Trophoblast cell (in vitro differentiated cells and primary cell): Measurements from ENCODE around the gene COG2.
"Not testable (repeated sequence)": the region's sequence is repeated elsewhere in the genome, so short reads cannot be mapped to it uniquely, and the experiment has no call there.

Source experiments
- DNase-seq, 2 donors: peaks; one replicate each; pipeline ENCODE4 v3.0.0-alpha.2; 2016
- H2AFZ ChIP-seq: 2 replicates; pipeline ENCODE4 v1.6.1; 2013; ENCODE audit warnings: low read length, moderate library complexity, mild to moderate bottlenecking; ENCODE audit not compliant: insufficient read depth, poor library complexity
- H2AK5ac ChIP-seq: 2 replicates; pipeline ENCODE4 v1.6.1; 2013; ENCODE audit warnings: mild to moderate bottlenecking, low read length
- H2BK120ac ChIP-seq: 2 replicates; pipeline ENCODE4 v1.6.1; 2013; ENCODE audit warnings: low read length, mild to moderate bottlenecking, moderate library complexity; ENCODE audit not compliant: insufficient read depth, poor library complexity
- H2BK12ac ChIP-seq: 2 replicates; pipeline ENCODE4 v1.6.1; 2013; ENCODE audit warnings: mild to moderate bottlenecking, low read length, moderate library complexity
- H2BK5ac ChIP-seq: 2 replicates; pipeline ENCODE4 v1.6.1; 2013; ENCODE audit warnings: low read length, low read depth, moderate library complexity, mild to moderate bottlenecking; ENCODE audit not compliant: poor library complexity
- H3K14ac ChIP-seq: 2 replicates; pipeline ENCODE4 v1.6.1; 2013; ENCODE audit warnings: mild to moderate bottlenecking, low read length
- H3K18ac ChIP-seq: 2 replicates; pipeline ENCODE4 v1.6.1; 2013; ENCODE audit warnings: mild to moderate bottlenecking, low read length
- H3K23ac ChIP-seq: 2 replicates; pipeline ENCODE4 v1.6.1; 2013; ENCODE audit warnings: low read length
- H3K27ac ChIP-seq: 2 replicates; pipeline ENCODE4 v1.5.1; 2013; ENCODE audit warnings: low read depth, mild to moderate bottlenecking, inconsistent platforms, low read length, moderate library complexity
- H3K27me3 ChIP-seq: 2 replicates; pipeline ENCODE4 v1.6.1; 2013; ENCODE audit warnings: inconsistent platforms, mild to moderate bottlenecking, low read length, moderate library complexity; ENCODE audit not compliant: insufficient read depth
- H3K36me3 ChIP-seq, 2 experiments: 1 replicate in 1 of 2; 2 replicates in 1 of 2; pipeline ENCODE4 v1.6.1; 2013; ENCODE audit warnings: low read length in 2 of 2, mild to moderate bottlenecking in 2 of 2, moderate library complexity in 1 of 2; ENCODE audit not compliant: insufficient read depth in 2 of 2, control insufficient read depth in 1 of 2
- H3K4ac ChIP-seq: 2 replicates; pipeline ENCODE4 v1.6.1; 2013; ENCODE audit warnings: low read depth, mild to moderate bottlenecking, low read length, moderate library complexity
- H3K4me1 ChIP-seq, 2 experiments: 1 replicate in 1 of 2; 2 replicates in 1 of 2; pipeline ENCODE4 v1.6.1; 2013; ENCODE audit warnings: low read length in 2 of 2, mild to moderate bottlenecking in 2 of 2, moderate library complexity in 1 of 2; ENCODE audit not compliant: insufficient read depth in 2 of 2, control insufficient read depth in 1 of 2
- H3K4me2 ChIP-seq: 2 replicates; pipeline ENCODE4 v1.6.1; 2013; ENCODE audit warnings: inconsistent platforms, mild to moderate bottlenecking, low read length, moderate library complexity
- H3K4me3 ChIP-seq: 2 replicates; pipeline ENCODE4 v1.5.1; 2013; ENCODE audit warnings: mild to moderate bottlenecking, low read depth, low read length, inconsistent platforms
- H3K79me1 ChIP-seq: one replicate; pipeline ENCODE4 v1.6.1; 2013; ENCODE audit warnings: low read length
- H3K79me2 ChIP-seq: 2 replicates; pipeline ENCODE4 v1.6.1; 2013; ENCODE audit warnings: low read length, mild to moderate bottlenecking; ENCODE audit not compliant: control insufficient read depth, insufficient read depth, poor library complexity
- H3K9ac ChIP-seq: 2 replicates; pipeline ENCODE4 v1.6.1; 2013; ENCODE audit warnings: mild to moderate bottlenecking, low read length
- H3K9me3 ChIP-seq: 2 replicates; pipeline ENCODE4 v1.6.1; 2013; ENCODE audit warnings: low read depth, mild to moderate bottlenecking, control low read depth, inconsistent platforms, low read length; ENCODE audit not compliant: insufficient read depth
- H4K12ac ChIP-seq: 2 replicates; pipeline ENCODE4 v1.6.1; 2013; ENCODE audit warnings: low read depth, mild to moderate bottlenecking, low read length, moderate library complexity
- H4K8ac ChIP-seq: 2 replicates; pipeline ENCODE4 v1.6.1; 2013; ENCODE audit warnings: low read depth, mild to moderate bottlenecking, low read length, moderate library complexity
- H4K91ac ChIP-seq: one replicate; pipeline ENCODE4 v1.6.1; 2013; ENCODE audit warnings: low read depth, mild to moderate bottlenecking, low read length, moderate library complexity
- WGBS: extraction: QIAGEN DNeasy Blood & Tissue Kit; methylation state at CpG from one replicate; pipeline ENCODE4 v1.1.7; 2013; ENCODE audit warnings: missing lambda C conversion rate; ENCODE audit not compliant: insufficient read length, insufficient coverage; ENCODE audit errors: extremely low coverage; 5-methylcytosine and 5-hydroxymethylcytosine counted together

The COG2 gene

DNA sequence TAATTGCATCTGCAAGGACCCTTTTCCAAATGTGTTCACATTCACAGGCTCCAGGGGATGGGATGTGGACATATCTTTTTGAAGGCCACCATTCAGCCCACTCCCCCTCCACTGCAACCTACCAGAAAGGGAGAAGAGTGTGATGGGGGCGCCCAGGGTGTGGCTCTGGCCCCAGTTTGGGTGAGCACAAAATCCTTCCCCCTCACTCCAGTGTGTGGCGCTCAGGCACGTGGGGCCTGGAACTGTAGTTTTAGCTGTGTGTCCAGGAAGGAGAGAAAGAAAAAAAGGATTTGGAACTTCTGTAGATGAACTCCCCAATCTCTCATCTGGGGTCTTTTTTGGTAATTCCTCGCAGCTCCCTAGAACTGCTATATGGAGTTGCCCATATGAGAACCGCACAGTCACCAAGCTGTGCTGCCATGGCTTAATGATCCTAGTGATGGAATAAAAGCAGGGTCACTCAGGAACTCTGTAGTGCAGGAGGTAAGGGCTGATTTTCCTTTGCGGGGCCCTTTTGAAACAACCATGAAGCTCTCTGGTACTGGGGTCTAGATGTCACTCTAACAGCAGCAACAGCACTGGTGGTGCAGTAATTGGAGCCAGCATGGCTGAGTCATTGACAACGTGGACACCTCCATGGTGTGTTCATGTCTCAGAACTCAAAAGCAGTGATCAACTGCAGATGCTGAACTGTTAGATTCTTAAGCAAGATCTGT, 54.6 kb downstream of the COG2 start:
- no peak overlapping the region for H2AK5ac ChIP-seq
- no peak overlapping the region for H4K91ac ChIP-seq
- no peak overlapping the region for H3K14ac ChIP-seq
- H3K4ac ChIP-seq, result no peak overlapping the region
- H2AFZ ChIP-seq, result no peak overlapping the region
- peaks cover 10% of the 10 kb centered on the region in 2 experiments for H3K36me3 ChIP-seq
- no peak overlapping the region for H4K8ac ChIP-seq
- H3K4me2 ChIP-seq, result no peak overlapping the region
- H3K9ac ChIP-seq, result no peak overlapping the region
- no peak overlapping the region for H3K4me3 ChIP-seq
- H3K23ac ChIP-seq, result no peak overlapping the region
- H2BK12ac ChIP-seq, result no peak overlapping the region
- H4K12ac ChIP-seq, result no peak overlapping the region
- no peaks in the 10 kb centered on the region for H3K79me2 ChIP-seq
- no peaks in the 10 kb centered on the region for H3K79me1 ChIP-seq
- no peak overlapping the region for H2BK5ac ChIP-seq
- H3K18ac ChIP-seq, result no peak overlapping the region
- H3K9me3 ChIP-seq, result no peaks in the 10 kb centered on the region
- no peak overlapping the region for H2BK120ac ChIP-seq
- no peak for DNase-seq
- H3K27me3 ChIP-seq, result no peaks in the 10 kb centered on the region
- WGBS, result no CpG with 5 or more reads among the region's 7 CpGs
- no peaks in the 10 kb centered on the region for H3K4me1 ChIP-seq
- no peak overlapping the region for H3K27ac ChIP-seq

DNA sequence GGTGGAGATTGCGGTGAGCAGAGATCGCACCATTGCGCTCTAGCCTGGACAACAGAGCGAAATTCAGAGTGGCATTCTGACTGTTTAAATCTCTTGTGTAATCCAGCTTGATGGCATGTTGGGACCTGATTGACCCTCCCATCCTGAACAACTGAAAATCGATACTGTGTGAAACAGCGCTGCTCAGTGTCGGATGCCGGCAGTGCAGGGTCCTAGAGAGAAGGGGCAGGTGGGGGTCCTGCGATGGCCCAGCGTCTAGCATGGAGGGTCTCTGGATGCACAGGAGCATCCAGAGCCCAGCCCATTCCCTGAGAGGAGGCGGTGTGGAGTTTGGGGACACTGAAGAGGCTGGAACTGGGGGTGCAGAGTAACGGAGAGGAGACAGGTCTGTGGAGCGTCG, 55.8 kb downstream of the COG2 start:
- DNase-seq, result no peak
- Histone ChIP-seq H3K36me3 (peaks cover 7 to 9% of the 10 kb centered on the region in 2 experiments), H2BK12ac (no peak overlapping the region), H4K8ac (no peak overlapping the region), H3K14ac (no peak overlapping the region), H3K27me3 (no peaks in the 10 kb centered on the region), H3K4me2 (no peak overlapping the region), H3K27ac (no peak overlapping the region), H2AK5ac (no peak overlapping the region), H2BK120ac (no peak overlapping the region), H3K4me3 (no peak overlapping the region), H3K4ac (no peak overlapping the region), H3K4me1 (peaks cover 0 to 2% of the 10 kb centered on the region in 2 experiments), H4K12ac (no peak overlapping the region), H3K23ac (no peak overlapping the region), H2BK5ac (no peak overlapping the region), H3K18ac (no peak overlapping the region), H3K79me1 (no peaks in the 10 kb centered on the region), H3K9me3 (no peaks in the 10 kb centered on the region), H4K91ac (no peak overlapping the region), H3K9ac (no peak overlapping the region), H3K79me2 (no peaks in the 10 kb centered on the region), H2AFZ (no peak overlapping the region)
- no CpG with 5 or more reads among the region's 14 CpGs for WGBS

DNA sequence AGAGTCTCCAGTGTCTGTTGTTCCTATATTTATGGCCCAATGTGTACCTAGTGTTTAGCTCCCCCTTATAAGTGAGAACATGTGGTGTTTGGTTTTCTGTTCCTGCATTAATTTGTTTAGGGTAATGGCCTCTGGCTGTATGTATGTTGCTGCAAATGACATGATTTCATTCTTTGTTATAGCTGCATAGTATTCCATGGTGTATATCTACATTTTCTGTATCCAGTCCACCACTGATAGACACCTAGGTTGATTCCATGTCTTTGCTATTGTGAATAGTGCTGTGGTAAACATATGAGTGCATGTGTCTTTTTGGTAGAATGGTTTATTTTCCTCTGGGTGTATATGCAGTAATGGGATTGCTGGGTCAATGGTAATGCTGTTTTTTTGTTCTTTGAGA, 56.7 kb downstream of the COG2 start:
- H2BK12ac ChIP-seq, H2AFZ ChIP-seq, H3K4me3 ChIP-seq, H3K4me2 ChIP-seq, H3K27ac ChIP-seq, H3K23ac ChIP-seq, H3K27me3 ChIP-seq, H3K79me1 ChIP-seq, H3K9ac ChIP-seq, H4K12ac ChIP-seq, H3K9me3 ChIP-seq, H3K14ac ChIP-seq, H2BK5ac ChIP-seq, H4K91ac ChIP-seq, H3K4me1 ChIP-seq, H3K18ac ChIP-seq, DNase-seq, H4K8ac ChIP-seq, H2BK120ac ChIP-seq, H3K79me2 ChIP-seq, H3K36me3 ChIP-seq, H3K4ac ChIP-seq, H2AK5ac ChIP-seq: not testable (repeated sequence)

DNA sequence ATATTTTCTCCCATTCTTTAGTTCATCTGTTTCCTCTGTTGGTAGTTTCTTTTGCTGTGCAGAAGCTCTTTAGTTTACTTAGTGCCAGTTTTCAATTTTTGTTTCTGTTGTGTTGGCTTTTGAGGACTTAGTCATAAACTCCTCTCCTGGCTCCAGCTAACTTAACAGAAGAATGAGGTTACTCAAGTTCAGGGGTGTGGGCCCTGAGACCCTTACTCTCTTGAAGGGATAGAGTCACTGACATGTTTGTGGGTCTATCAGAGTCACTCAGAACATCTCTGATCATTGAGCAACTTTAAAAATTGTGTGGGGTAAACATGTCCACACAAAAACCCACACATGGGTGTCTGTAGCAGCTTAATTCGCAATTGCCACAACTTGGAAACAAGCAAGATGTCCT, 57.4 kb downstream of the COG2 start:
- Histone ChIP-seq H4K12ac (no peak overlapping the region), H4K91ac (no peak overlapping the region), H3K27me3 (no peaks in the 10 kb centered on the region), H2BK120ac (no peak overlapping the region), H3K23ac (no peak overlapping the region), H3K4me3 (no peak overlapping the region), H2AK5ac (no peak overlapping the region), H2BK12ac (no peak overlapping the region), H3K36me3 (no peaks in the 10 kb centered on the region), H4K8ac (no peak overlapping the region), H3K79me1 (no peaks in the 10 kb centered on the region), H2BK5ac (no peak overlapping the region), H3K27ac (no peak overlapping the region), H3K9ac (no peak overlapping the region), H3K9me3 (no peaks in the 10 kb centered on the region), H3K4me1 (peaks cover 0 to 4% of the 10 kb centered on the region in 2 experiments), H3K79me2 (no peaks in the 10 kb centered on the region), H3K4me2 (no peak overlapping the region), H2AFZ (no peak overlapping the region), H3K18ac (no peak overlapping the region), H3K4ac (no peak overlapping the region), H3K14ac (no peak overlapping the region)
- WGBS, result no CpG with 5 or more reads among the region's 1 CpG
- no peak for DNase-seq
